GM13977 (cell line): Measurements from ENCODE around the gene CLCN4.

Experiments used
- DNase-seq: peaks from one replicate; pipeline ENCODE4 v3.0.0; 2012; ENCODE audit warnings: low spot score
- in situ Hi-C: fragments of 300-500 bp; cut with MboI; formaldehyde crosslinking; loops from one replicate; pipeline ENCODE4 v1.12.0; 2022; ENCODE audit warnings: low sequenced_read_pairs, low pct_unique_long_range_greater_than_20kb, mixed read lengths, inconsistent platforms; ENCODE audit not compliant: unreplicated experiment
- TF ChIP-seq, protein P1 (sequence below): IDR thresholded peaks from 2 replicates; pipeline ENCODE4 v1.5.1; 2012; ENCODE audit warnings: mild to moderate bottlenecking, control low read depth; ENCODE audit not compliant: insufficient read depth; ENCODE audit errors: extremely low read depth, missing control alignments

Gene CLCN4

DNA sequence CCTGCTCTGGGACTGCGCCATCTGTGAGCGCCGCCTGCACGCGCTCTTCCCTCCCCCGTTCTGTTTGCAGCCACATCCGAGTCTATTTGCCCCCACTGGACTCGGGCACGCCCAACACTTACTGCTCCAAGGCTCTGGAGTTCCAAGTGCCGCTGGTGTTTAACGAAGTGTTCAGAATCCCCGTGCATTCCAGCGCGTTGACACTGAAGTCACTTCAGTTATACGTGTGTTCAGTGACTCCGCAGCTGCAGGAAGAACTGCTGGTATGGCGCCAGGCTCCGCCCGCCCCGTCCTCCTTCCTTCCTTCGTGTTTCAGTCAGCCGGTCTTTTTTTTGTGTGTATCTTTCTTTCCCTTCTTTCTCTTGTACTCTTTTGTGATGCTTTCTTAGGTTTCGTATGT is 30.7 kb upstream of the CLCN4 start:
- TF ChIP-seq, protein P1, sequence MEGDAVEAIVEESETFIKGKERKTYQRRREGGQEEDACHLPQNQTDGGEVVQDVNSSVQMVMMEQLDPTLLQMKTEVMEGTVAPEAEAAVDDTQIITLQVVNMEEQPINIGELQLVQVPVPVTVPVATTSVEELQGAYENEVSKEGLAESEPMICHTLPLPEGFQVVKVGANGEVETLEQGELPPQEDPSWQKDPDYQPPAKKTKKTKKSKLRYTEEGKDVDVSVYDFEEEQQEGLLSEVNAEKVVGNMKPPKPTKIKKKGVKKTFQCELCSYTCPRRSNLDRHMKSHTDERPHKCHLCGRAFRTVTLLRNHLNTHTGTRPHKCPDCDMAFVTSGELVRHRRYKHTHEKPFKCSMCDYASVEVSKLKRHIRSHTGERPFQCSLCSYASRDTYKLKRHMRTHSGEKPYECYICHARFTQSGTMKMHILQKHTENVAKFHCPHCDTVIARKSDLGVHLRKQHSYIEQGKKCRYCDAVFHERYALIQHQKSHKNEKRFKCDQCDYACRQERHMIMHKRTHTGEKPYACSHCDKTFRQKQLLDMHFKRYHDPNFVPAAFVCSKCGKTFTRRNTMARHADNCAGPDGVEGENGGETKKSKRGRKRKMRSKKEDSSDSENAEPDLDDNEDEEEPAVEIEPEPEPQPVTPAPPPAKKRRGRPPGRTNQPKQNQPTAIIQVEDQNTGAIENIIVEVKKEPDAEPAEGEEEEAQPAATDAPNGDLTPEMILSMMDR, result no peak
- in situ Hi-C loops, result no loop called here
- DNase-seq, result no peak

DNA sequence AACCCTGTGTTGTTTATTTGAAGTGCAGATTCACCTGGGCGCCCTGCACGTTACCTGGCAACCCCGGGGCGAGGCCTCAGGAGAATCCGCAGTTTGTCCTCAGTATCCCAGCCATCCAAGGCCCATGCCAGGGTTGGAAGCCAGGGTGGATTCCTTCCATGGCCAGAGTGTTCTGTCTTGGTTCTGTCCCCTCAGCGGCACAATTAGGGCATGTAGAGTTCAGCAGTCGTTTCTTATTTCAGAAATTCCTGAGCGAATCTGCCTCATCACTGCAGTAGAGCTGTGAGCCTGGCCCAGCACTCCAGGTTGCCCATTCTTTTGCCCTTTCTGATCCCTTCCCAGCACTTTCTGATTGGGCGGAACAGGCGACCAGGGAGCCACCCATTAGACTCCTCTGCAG is 29.9 kb upstream of the CLCN4 start:
- TF ChIP-seq, protein P1, result no peak
- in situ Hi-C loops, result no loop called here
- no peak for DNase-seq

DNA sequence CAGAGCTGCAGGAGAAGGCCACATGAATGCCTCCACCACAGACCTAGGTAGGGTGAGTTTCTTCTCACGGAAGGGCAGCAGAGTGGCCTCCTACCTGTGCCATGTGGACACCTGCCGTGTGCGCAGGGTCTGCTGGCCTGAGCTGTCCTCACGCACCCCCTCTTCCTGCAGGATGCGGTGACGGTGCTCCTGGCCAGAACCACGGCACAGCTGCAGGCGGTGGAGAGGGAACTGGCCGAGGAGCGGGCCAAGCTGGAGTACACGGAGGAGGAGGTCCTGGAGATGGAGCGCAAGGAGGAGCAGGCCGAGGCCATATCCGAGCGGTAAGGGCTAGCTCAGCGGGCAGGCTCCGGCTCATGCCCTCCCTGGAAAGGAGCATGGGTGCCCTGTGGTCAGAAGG is 28.4 kb upstream of the CLCN4 start:
- TF ChIP-seq, protein P1, result no peak
- no peak for DNase-seq
- in situ Hi-C loops, result no loop called here

DNA sequence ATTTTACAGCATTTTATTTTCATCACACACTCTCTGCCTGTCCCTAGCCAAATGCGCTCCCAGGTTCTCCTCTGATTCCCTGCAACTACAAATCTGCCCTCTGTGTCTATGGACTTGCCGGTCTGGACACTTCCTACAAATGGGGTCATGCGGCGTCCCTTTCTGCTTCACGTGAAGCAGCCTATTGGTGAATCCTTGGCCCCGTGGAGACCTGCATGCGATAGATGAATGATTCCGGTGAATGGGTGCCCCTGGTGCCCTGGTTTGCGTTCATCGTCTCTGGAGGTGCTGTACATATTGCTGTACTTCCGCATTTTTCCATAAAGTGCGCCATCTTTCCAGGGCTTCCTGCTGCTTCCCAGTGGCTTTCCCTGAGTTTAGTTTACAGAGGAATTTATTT is 27.5 kb upstream of the CLCN4 start:
- TF ChIP-seq, protein P1, result no peak
- in situ Hi-C loops, result no loop called here
- DNase-seq, result no peak

DNA sequence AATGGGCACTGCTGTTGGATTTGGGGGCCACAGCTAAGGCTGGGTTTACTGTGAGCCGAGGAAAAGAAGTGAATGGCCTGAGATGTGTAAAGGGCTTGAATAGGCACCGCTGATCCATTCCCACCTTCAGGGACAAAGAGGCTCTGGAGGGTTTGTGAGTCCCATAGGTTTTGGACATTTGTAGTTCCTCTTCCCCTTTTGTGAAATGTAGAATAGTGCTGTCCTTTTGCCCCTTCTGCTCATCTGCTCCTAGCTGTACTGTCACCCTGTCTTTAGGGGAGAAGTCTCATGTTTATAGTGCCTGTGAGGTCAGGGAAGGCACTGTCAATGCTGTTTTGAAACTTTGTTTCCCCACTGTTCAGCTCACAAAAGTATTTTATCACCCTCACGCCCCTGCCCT is 26.4 kb upstream of the CLCN4 start:
- TF ChIP-seq, protein P1, result no peak
- no peak for DNase-seq
- in situ Hi-C loops, result no loop called here

DNA sequence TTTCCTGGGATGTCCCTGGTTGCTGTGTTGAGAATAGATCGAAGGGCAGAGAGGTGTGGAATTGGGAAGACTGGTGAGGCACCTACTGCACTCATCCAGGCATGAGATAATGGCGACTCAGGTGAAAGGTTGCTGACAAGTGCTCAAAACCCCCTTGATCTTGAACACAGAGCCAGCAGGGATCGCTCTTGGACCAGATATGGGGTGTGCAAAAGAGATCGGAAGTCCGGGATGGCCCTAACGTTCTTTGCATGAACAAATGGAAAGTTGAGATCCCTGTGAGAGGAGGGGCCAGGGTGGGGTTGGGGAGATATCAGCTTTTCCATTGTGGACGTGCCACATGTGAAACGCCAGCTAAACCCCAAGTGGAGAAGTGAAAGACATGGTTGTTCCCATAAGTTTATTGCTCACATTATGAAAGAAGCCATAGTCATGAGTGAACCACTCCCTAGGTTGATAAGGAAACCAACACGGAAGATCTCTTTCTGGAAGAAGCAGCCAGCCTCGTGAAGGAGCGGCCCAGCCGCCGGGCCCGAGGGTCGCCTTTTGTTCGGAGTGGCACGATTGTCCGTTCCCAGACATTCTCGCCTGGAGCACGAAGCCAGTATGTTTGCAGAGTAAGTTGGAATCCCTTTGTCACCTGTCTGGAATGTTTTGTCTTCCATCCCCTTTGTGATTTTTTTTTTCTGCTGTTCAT is 22.6 kb upstream of the CLCN4 start:
- in situ Hi-C loops, result no loop called here
- no peak for DNase-seq
- TF ChIP-seq, protein P1, result no peak
